HG03442 (cell line): Measurements from ENCODE around the gene GDPD3.

Experiments used
- ATAC-seq: cut with Tn5 transposase; IDR thresholded peaks from one replicate; pipeline ENCODE4 v1.9.1; 2021; ENCODE audit warnings: mild to moderate bottlenecking, moderate library complexity; ENCODE audit not compliant: unreplicated experiment

GDPD3 gene, protein sequence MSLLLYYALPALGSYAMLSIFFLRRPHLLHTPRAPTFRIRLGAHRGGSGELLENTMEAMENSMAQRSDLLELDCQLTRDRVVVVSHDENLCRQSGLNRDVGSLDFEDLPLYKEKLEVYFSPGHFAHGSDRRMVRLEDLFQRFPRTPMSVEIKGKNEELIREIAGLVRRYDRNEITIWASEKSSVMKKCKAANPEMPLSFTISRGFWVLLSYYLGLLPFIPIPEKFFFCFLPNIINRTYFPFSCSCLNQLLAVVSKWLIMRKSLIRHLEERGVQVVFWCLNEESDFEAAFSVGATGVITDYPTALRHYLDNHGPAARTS

DNA sequence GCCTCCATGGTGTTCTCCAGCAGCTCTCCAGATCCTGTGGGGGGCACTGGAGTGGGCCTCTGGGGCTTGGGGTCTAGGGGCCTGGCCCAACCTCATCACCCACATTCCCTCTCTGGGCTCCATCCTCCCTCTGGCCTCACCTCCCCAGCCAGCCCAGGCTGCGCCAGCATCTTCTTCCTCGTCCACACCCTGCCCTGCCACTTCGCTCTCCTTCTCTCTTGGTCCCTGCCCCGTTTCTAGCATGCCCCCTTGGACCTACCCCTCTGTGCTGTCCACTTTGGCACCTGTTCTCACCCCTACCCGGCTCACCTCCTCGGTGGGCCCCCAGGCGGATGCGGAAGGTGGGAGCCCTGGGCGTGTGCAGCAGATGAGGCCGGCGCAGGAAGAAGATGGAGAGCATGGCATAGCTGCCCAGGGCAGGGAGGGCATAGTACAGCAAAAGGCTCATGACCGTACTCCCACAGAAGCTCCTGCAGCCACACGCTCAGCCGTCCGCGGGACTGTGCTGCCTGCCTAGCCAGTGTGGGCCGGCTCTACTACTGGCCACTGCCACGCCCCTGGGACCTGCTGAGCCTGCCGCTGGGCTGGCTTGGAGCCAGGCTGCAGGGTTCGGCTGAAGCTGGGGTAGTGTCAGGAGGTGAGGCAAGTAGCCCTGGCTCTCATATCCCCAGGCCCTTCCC lies at the start of gene GDPD3:
Gene GDPD3, minus strand, starts transcription at position 507 of the 680 bp plus-strand sequence. Its CDS starts 59 bp downstream, at position 448.
- ATAC-seq: no peak

DNA sequence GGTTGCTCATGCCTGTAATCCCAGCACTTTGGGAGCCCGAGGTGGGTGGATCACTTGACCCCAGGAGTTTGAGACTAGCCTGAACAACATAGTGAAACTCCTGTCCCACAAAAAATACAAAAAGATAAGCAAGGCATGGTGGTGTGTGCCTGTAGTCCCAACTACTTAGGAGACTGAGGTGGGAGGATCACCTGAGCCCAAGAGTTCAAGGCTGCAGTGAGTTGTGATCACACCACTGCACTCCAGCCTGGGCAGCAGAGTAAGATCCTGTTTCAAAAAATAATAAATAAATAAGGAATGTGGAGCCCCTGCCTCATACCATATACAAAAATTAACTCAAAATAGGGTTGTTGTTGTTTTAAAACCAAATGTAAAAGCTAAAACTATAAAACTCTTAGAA lies 43.9 kb upstream of the GDPD3 start:
- ATAC-seq: no peak

DNA sequence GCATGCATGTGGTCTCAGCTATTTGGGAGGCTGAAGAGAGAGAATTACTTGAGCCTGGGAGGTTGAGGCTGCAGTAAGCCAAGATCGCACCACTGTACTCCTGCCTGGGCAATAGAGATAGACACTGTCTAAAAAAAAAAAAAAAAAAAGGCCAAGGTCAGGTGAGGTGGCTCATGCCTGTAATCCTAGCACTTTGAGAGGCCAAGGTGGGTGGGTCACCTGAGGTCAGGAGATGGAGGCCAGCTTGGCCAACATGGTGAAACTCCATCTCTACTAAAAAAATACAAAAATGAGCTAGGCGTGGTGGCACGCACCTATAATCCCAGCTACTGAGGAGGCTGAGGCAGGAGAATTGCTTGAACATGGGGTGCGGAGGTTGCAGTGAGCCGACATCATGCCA lies 41.9 kb upstream of the GDPD3 start:
- ATAC-seq: no peak

DNA sequence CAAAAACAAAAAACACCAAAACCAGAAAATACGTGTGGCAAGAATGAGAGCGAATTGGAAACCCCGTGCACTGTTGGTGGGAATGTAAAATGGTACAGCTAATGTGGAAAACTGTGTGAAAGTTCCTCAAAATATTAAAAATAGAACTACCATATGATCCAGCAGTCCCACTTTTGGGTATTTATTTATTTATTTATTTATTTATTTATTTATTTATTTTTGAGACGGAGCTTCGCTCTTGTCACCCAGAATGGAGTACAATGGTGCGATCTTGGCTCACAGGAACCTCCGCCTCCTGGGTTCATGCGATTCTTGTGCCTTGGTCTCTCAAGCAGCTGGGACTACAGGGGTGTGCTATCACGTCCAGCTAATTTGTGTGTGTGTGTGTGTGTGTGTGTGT lies 39.2 kb upstream of the GDPD3 start:
- no peak for ATAC-seq

DNA sequence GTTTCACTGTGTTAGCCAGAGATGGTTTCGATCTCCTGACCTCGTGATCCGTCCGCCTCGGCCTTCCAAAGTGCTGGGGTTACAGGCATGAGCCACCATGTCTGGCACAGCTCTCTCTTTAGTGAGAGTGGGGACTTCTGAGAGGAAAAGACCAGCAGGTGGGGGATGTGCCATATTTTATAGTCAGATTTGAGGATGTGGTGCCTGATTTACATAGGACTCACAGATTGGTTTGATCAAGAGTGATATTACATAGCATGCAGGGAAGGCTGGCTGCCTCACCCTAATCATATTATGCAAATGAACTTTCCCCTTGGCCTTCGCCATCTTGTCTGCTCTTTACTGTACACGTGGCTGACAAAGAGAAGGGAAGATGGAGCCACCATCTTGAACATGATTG lies 37.8 kb upstream of the GDPD3 start:
- no peak for ATAC-seq

DNA sequence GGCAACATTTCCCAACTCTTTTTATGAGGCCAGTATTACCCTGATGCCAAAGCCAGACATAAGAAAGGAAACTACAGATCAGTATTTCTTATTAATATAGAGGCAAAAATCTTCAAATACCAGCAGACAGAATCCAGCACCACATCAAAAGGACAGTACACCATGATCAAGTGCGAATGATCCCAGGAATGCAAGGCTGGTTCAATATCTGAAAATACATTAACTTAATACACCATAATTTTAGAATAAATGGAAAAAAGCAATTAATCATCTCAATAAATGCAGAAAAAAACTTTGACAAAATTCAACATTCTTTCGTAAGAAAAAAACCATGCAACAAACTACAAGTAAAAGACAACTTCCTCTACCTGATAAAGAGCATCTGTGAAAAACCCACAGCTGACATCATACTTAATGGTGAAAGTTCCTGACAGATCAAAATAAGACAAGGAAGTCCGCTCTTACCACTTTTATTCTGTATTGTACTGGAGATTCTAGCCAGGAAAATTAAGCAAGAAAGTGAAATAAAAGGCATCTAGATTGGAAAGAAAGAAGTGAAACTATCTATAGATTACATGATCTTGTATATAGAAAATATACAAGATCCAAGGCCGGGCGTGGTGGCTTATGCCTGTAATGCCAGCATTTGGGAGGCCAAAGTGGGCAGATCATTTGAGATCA lies 36.1 kb upstream of the GDPD3 start:
- no peak for ATAC-seq

DNA sequence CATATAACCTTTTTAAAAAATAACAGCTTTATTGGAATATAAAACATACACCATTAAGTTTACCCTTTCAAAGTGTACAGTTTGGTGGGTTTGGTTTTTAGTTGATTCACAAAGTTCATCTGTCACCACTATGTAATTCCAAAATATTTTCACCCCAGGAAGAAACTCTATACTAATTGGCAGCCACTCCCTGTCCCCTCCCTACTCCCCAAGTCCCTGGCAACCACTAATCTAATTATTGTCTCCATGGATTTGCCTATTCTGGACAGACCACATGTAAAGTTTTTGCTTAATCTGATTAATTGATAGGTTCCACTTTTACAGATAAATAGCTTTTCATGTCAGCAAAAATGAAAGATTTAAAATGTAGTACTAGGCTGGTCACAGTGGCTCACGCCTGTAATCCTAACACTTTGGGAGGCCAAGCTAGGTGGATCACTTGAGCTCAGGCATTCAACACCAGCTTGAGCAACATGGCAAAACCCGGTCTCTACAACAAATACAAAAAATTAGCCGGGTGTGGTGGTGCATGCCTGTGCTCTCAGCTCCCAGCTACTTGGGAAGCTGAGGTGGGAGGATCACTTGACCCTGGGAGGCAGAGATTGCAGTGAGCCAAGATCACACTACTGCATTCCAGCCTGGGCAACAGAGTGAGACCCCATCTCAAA lies 34.6 kb upstream of the GDPD3 start:
- ATAC-seq: no peak

DNA sequence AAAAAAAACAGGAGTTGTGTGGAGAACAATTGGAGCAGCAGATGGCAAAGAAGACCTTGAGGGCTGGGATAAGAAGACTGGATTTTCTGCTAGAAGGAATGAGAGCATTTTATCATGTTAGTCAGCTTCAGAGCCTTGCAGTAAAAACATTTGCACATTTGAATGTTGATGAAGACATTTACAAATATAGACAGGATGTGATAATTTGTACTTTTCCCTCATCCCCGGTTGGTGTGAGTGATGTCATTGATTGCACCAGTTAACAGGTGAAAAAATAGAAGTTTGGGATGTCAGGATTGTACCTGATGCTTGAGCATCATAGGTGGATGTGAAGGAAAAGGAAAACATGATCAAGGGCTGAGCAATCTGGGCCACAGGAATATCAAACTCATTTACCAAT lies 32.3 kb upstream of the GDPD3 start:
- no peak for ATAC-seq

DNA sequence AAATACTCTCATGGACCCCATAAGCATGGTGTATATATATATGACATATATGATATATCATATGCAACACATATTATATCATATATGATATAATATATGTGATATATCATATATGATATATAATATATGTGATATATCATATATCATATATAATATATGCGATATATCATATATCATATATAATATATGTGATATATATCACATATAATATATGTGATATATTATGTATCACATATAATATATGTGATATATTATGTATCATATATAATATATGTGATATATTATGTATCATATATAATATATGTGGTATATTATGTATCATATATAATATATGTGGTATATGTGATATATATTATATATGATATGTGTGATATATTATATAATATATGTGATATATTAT lies 31.6 kb upstream of the GDPD3 start:
- ATAC-seq: no peak

DNA sequence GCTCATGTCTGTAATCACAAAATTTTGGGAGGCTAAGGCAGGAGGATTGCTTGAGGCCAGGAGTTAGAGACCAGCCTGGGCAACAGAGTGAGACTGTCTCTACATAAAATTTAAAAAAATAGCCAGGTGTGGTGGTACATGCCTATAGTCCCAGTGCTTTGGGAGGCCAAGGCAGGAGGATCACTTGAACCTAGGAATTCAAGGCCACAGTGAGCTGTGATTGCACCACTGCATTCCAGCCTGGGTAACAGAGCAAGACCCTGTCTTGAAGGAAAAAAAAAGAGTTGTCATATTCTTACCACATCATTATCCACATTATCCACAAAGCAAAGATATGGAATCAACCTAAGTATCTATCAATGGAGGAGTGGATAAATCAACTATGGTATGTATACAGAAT lies 30.7 kb upstream of the GDPD3 start:
- ATAC-seq: no peak

DNA sequence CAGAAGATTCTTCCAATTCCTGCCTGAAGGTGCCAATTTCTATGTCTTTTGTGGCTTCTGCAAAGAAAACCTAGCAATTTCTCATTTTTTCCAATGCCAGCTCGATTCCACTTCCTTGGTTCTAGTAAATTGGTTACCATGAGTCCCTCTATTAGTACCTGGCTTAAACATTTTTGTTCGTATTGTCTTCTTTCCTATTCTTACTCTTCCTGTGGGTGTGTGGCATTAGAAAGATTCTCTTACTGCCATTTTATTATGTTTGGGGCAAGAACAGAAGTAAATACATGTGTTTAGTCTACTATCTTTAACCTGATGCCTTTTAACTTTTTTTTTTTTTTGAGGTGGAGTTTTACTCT lies 30.0 kb upstream of the GDPD3 start:
- no peak for ATAC-seq

DNA sequence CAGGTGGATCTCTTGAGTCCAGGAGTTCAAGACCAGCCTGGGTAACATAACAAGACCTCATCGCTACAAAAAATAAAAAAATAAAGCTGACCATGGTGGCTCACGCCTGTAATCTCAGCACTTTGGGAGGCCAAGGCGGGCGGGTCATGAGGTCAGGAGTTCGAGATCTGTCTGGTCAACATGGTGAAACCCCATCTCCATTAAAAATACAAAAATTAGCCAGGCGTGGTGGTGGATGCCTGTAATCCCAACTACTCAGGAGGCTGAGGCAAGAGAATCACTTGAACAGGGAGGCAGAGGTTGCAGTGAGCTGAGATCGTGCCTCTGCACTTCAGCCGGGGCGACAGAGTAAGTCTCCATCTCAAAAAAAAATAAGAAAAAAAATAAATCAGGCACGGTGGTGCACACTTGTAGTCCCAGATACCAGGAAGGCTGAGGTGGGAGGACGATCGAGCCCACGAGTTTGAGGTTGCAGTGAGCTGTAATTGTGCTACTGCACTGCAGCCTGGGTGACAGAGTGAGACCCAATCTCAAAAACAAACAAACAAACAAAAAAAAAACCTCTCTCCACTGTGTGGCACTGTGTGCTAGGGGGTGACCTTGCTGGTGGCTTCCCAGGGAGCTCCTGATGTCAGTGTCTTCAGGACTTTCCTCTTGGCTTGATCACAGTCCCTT lies 29.5 kb upstream of the GDPD3 start:
- ATAC-seq: no peak

DNA sequence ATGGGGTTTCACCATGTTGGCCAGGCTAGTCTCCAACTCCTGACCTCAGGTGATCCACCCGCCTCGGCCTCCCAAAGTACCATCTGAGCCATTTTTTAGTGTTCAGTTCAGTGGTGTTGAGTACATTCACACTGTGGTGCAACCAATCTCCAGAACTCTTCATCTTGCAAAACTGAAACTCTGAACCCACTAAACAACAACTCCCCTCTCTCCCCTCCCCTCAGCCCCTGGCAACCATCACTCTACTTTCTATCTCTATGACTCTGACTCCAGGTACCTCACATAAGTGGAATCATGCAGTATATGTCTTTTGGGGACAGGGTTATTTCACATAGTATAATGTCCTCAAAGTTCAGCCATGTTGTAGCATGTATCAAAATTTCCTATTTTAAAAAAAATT lies 28.4 kb upstream of the GDPD3 start:
- no peak for ATAC-seq

DNA sequence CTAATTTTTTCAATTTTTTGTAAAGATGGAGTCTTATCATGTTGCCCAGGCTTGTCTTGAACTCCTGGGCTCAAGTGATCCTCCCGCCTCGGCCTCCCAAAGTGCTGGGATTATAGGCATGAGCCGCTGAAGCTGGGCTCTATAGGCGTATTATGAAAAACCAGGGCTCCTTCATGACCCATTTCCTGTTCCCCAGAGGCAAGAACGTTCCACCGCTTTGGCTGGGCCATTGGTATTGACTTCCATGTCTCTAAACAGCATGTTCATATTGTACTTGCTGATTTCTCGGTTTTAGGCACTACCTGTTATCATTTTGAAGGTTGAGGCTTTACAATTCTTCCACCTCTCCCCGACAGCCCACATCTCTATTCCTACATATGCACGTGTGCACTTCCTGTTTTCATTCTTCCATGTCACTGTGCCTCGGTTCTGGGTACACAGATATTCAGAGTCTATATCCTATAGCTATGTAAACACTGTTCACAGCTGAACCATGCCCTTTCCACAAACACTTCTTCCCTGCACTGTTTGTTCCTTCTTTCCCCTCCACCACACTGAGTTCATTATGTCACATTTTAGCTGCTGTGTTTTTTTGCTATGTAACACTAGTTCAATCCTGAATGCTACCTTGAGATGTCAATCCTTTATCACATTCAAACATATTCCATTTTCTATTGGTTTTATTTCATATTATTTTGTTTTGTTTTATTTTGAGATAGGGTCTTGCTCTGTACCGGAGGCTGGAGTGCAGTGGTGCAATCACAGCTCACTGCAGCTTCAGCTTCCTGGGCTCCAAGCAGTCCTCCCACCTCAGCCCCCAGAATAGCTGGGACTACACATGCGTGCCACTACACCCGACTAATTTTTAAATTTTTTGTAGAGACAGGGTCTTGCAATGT lies 26.5 kb upstream of the GDPD3 start:
- no peak for ATAC-seq

DNA sequence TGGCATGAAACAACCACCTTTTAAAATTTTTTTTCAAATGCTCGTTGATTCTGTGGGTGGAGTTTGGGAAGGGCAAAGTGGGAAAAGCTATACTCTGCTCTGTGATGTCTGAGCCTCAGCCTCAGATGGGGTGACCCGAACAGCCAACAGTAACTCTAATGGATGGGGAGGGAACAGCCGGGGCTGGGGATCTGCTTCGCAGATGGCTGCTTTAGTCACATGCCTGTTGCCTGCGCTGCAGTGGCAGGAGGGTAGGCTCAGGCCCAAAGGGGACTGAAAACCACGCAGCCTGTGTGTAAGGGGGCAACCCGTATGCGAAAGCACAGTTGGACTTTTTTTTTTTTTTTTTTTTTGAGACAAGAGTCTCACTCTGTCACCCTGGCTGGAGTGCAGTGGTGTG lies 24.6 kb upstream of the GDPD3 start:
- ATAC-seq: no peak

DNA sequence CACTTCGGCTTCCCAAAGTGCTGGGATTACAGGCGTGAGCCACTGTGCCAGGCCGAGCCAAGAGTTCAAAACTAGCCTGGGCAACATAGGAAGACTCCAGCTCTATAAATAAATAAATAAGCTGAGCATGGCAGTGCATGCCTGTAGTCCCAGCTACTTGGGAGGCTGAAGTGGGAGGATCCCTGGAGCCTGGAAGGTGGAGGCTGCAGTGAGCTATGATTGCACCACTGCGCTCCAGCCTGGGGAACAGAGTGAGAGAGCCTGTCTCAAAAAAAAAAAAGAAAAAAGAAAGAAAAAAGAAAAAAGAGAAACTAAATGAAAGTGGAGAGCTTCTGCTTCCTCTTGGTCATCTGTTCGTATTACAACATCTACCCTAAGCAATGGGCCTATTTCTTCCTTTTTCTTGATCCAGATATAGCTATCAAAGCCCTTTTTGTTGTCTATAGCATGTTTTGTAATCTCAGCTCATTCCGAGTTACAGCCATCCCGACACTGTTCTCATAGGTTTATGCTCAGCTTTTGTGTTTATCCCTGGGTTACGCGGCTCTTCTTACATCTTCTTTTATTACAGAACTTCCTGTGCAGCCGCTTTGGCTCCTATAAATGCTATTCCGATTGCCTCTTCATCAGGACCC lies 23.8 kb upstream of the GDPD3 start:
- no peak for ATAC-seq

DNA sequence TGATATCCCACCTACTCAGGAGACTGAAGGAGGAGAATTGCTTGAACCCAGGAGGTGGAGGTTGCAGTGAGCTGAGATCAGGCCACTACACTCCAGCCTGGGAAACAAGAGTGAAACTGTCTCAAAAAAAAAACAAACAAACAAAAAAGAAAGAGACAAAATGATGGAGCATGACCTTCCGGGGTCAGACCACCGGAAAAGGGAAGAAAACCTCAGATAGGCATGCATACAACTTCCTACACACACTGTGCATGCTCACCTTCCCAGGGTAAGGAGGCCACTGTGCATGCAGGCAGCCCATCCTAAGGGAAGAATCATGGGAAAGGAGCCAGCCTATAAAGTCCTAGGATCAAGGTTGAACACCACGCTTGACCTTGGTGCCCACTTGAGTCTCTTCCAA lies 19.3 kb upstream of the GDPD3 start:
- no peak for ATAC-seq

DNA sequence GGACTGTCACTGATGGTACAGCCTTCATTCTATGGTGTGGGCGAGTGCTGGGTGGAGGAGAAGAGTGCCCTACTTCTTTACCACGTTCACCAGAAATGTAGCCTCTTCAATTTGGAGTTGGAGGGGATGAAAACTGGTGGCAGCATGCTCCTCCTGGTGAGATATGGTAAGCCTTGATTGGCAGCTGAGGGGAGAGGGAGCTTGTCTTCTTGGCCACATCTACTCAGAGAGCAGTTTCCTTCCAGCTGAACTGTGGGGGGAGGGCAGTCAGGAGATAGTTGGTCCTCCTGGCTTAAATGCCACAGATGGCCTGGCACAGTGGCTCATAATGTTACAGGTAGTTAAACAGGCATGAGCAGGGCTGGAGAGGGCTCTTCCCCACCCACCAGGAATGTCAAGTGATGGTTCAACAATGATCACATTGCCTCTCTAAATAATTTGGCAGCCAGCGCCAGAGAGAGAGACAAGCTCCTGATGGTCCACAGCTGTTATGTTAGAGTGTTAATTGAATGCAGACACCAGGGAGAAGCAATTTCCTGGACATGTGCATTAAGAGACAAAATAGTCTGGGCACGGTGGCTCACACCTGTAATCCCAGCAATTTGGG lies 18.6 kb upstream of the GDPD3 start:
- no peak for ATAC-seq

DNA sequence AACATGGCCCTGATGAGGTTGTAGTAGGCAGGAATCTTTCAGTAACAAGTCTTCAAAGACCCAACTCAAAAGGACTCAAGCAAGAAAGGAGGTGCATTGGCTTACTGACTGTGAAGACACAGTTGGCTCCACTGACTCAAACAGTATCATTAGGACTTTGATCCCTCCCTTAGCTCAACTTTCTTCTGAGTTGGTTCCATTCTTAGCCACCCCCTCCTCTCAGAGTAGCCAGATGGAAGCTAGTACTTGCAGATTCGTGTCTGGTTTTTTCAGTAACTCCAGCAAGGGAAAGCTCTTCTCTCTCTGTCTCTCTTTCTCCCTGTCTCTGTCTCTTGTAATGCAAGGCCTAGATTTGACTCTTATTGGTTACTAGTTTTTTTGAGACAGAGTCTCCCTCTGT lies 14.7 kb upstream of the GDPD3 start:
- ATAC-seq: no peak
